SK-MEL-5 (cell line): ENCODE measurements around the gene RFC2. TPM values are rescaled to one million over a fixed set of nuclear protein-coding genes. Genes with fewer than 3 reads are reported as not detected.
A peak's percentile ranks its signal among the peaks of the same experiment; 100 is the strongest.
"Not testable (repeated sequence)": the region's sequence is repeated elsewhere in the genome, so short reads cannot be mapped to it uniquely, and the experiment has no call there.

Experiments
- DNase-seq: peaks from one replicate; pipeline ENCODE4 v3.0.0-alpha.2; 2016; ENCODE audit warnings: low read depth, low spot score
- in situ Hi-C: cut with HindIII; loops from 2 replicates; pipeline ENCODE4 v1.10.0; 2016; ENCODE audit warnings: low sequenced_read_pairs, high pct_unique_total_duplicates, low pct_unique_long_range_greater_than_20kb
- total RNA-seq: library from RNA; depleted of rRNA; stranded (reverse); fragments of >200 nt; shearing (Covaris generic); gene quantifications from 2 replicates; pipeline ENCODE4 v1.2.3, GENCODE V29; 2014

Gene RFC2
- total RNA-seq, 1 experiment from 2014 or later: 51.0 TPM

GRCh38 chr7:74208241-74208640 is 46.0 kb downstream of the RFC2 start:
- in situ Hi-C loops: not testable (repeated sequence)

GRCh38 chr7:74207586-74207985 is 46.6 kb downstream of the RFC2 start:
- no peak for DNase-seq
- in situ Hi-C loops: no loop called here

More at GRCh38 chr7:74208241-74208640, 46.0 kb downstream of the RFC2 start:
- not testable (repeated sequence) for DNase-seq

GRCh38 chr7:74206589-74207120 is 47.5 kb downstream of the RFC2 start:
- in situ Hi-C loops: no loop called here
- DNase-seq: peak; percentile 87

DNA sequence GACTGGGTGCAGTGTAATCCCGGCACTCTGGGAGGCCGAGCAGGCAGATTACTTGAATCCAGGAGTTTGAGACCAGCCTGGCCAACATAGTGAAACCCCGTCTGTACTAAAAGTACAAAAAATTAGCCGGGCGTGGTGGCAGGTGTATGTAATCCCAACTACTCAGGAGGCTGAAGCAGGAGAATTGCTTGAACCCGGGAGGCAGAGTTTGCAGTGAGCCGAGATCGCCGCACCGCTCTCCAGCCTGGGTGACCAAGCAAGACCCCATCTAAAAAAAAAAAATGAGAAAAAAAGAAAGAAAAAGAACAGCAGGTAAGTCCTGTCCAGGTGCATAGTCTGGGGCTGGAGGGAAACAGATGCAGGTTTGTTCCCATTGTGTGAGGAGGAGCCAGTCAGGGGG is 48.1 kb downstream of the RFC2 start:
- in situ Hi-C loops: not testable (repeated sequence)

GRCh38 chr7:74203956-74204618 is 50.1 kb downstream of the RFC2 start:
- in situ Hi-C loops: no loop called here
- DNase-seq: no peak

More for the DNA sequence above, 48.1 kb downstream of the RFC2 start:
- DNase-seq: not testable (repeated sequence)

- in situ Hi-C loops: no loop called here
- peak; percentile 77 for DNase-seq
Observed at GRCh38 chr7:74202841-74203556, 51.2 kb downstream of the RFC2 start.

DNA sequence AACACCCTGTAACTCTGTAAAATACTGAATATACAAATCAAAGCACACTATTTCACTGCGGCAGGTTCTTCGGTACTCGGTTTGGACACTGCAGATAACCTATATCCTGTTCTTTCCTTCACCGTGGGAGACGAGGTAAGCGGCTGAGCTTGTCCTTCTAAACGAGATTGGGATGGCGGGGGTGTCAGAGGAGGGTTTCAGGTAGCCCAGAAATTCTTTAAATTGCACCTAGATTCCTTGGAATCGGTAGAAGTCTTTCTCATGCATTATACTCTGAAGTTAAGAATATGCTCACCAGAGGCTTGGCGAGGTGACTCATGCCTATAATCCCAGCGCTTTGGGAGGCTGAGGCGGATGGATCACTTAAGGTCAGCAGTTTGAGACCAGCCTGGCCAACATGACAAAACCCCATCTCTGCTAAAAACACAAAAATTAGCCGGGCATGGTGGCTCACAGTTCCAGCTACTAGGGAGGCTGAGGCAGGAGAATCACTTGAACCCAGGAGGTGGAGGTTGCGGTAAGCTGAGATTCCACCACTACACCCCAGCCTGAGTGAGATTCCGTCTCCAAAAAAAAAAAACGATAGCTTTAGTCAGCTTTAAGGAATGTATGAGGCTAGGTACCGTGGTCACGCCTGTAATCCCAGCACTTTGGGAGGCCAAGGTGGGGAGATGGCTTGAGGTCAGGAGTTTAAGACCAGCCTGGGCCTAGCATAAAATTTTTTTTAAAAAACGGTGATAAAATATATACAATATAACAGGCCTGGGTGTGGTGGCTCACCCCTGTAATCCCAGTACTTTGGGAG is 54.4 kb downstream of the RFC2 start:
- in situ Hi-C loops: loop anchor here (25.0 kb wide), 1 partner anchor 112 kb away; the partner anchor contains the start of gene LIMK1
- DNase-seq: no peak

DNA sequence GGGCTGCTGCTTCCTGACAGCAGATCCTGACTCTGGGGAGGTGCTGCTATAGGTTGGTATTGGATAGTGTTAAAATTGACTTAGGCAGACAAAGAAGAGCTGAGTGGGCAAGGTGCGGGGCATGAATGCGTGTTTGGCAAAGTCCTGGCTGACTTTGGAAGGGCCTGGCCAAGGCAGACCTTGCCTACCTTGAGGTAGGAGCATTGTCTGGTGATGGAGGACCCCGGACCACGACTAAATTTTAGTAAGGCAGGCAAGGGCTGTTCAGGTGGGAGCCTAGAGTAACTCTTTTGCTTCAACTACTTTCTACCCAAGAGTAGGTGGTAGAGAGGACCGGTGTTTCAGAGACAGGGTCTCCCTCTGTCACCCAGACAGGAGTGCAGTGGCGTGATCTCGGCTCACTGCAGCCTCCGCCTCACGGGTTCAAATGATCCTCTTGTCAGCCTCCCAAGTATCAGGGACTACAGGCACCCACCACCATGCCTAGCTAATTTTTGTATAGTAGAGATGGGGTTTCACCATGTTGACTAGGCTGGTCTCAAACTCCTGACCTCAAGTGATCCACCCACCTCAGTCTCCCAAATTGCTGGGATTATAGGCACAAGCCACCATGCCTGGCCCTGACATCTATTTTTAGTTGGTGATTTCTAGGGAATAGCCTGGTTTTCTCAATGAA is 56.6 kb downstream of the RFC2 start:
- in situ Hi-C loops: loop anchor here (25.0 kb wide), 1 partner anchor 110 kb away; the partner anchor contains the start of gene LIMK1
- no peak for DNase-seq

GRCh38 chr7:74195968-74196654 is 58.1 kb downstream of the RFC2 start:
- in situ Hi-C loops: loop anchor here (25.0 kb wide), 1 partner anchor 109 kb away; the partner anchor contains the start of gene LIMK1
- DNase-seq: not testable (repeated sequence)

DNA sequence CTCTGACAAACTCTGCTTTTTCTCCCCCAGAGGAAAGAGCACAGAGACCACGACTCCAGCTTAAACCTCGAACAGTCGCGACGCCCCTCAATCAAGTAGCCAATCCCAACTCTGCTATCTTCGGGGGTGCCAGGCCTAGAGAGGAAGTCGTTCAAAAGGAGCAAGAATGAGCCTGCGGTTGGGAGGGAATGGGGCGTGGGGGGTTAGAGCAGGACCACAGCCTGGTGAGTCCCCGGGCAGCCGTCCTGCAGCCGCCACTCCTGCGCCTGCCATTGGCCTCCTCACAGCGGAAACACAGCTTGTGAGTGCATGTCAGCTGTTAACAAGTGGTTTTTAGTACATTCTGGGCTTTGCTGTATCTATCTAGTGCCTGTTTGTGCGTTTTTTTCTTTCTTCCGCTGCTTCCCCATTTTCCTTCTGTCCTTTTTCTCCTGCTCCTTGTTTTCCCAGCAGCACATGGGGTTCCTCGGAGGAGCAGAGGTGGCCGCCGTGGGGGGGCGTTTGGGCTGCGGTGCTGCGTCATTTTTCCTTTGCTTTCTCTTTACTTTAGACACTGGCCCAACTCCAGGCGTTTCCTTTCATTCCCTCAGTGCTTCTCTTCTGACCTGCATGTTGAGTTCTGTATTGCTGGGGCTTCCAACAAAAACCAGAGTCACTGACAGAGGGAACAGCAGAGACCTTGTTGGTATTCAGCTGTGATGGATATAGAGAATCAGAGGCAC is 58.9 kb downstream of the RFC2 start:
- DNase-seq: not testable (repeated sequence)
- in situ Hi-C loops: loop anchor here (25.0 kb wide), 1 partner anchor 108 kb away; the partner anchor contains the start of gene LIMK1

DNA sequence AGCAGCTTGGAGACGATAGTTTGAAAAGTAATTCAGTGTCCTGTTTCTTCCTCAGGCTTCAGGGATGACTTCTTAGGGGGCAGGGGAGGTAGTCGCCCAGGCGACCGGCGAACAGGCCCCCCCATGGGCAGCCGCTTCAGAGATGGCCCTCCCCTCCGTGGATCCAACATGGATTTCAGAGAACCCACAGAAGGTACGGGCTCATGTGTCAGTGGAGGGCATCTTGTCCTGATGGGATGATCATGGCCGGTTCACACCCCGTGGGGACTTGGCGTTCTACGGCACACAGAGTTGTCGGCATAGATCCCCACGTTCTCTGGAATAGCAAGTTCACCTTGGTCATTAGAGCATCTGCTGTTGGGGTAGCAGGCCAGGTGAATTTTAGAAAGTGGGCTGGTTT is 59.5 kb downstream of the RFC2 start:
- no peak for DNase-seq
- in situ Hi-C loops: loop anchor here (25.0 kb wide), 1 partner anchor 107 kb away; the partner anchor contains the start of gene LIMK1

- in situ Hi-C loops: loop anchor here (25.0 kb wide), 1 partner anchor 107 kb away; the partner anchor contains the start of gene LIMK1
- no peak for DNase-seq
Observed at GRCh38 chr7:74193913-74194312, 60.3 kb downstream of the RFC2 start.

GRCh38 chr7:74193054-74193453 is 61.1 kb downstream of the RFC2 start:
- in situ Hi-C loops: loop anchor here (25.0 kb wide), 1 partner anchor 106 kb away; the partner anchor contains the start of gene LIMK1
- no peak for DNase-seq

- no peak for DNase-seq
- in situ Hi-C loops: loop anchor here (25.0 kb wide), 1 partner anchor 104 kb away; the partner anchor contains the start of gene LIMK1
Observed at GRCh38 chr7:74191231-74191630, 63.0 kb downstream of the RFC2 start.

DNA sequence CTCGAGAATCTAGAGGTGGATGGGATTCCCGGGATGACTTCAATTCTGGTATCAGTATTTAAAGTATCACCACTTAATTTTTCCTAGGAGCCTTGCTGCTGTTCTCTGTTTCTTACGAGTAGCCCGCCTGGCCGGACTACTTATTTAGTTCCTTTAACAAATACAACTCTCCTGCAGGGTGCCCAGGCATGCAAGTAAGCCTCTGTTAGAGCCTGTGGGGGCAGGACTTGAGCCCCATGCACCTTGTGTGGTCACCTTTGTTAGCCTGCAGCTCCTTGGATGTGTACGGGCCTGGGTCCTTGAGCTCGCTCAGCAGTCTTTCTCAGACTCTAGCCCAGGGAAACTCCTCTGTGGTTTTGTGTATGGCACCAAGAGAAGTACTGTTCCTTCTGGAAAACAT is 63.9 kb downstream of the RFC2 start:
- in situ Hi-C loops: loop anchor here (25.0 kb wide), 1 partner anchor 103 kb away; the partner anchor contains the start of gene LIMK1
- DNase-seq: no peak
